Spleen (tissue), 11 donors: Measurements from ENCODE around the gene JOSD2. TPM values are rescaled to one million over a fixed set of nuclear protein-coding genes. Genes with fewer than 3 reads are reported as not detected.

Source experiments
- DNase-seq: peaks from one replicate; pipeline ENCODE4 v3.0.0-alpha.2; 2020
- H3K27ac ChIP-seq, 8 donors: fragments of 200-600 bp; sonication (generic) in 7 of 8; 1 replicate in 4 of 8; 2 replicates in 4 of 8; pipeline versions ENCODE4 v1.5.0 to v1.8.0; 2016 to 2021; ENCODE audit warnings: inconsistent platforms in 4 of 8, mild to moderate bottlenecking in 4 of 8, moderate library complexity in 1 of 8
- H3K27me3 ChIP-seq, 7 donors: fragments of 200-600 bp; sonication (generic) in 6 of 7; replicated peaks in 1 of 7; 1 replicate in 4 of 7; 2 replicates in 3 of 7; pipeline versions ENCODE4 v1.5.0 to v1.8.0; 2016 to 2021; ENCODE audit warnings: inconsistent platforms in 3 of 7, mild to moderate bottlenecking in 1 of 7
- H3K36me3 ChIP-seq, 6 donors: fragments of 200-600 bp; sonication (generic) in 5 of 6; 1 replicate in 4 of 6; 2 replicates in 2 of 6; pipeline versions ENCODE4 v1.5.0 to v1.8.0; 2016 to 2021; ENCODE audit warnings: inconsistent platforms in 2 of 6
- H3K4me1 ChIP-seq, 6 donors: fragments of 200-600 bp; sonication (generic) in 5 of 6; 1 replicate in 3 of 6; 2 replicates in 3 of 6; pipeline versions ENCODE4 v1.5.0 to v1.8.0; 2016 to 2021; ENCODE audit warnings: inconsistent platforms in 3 of 6
- H3K4me3 ChIP-seq, 8 donors: fragments of 200-600 bp; sonication (generic) in 7 of 8; 1 replicate in 4 of 8; 2 replicates in 4 of 8; pipeline versions ENCODE4 v1.5.0 to v1.8.0; 2016 to 2021; ENCODE audit warnings: inconsistent platforms in 4 of 8, mild to moderate bottlenecking in 4 of 8, moderate library complexity in 2 of 8
- H3K9me3 ChIP-seq, 8 donors: fragments of 200-600 bp; sonication (generic) in 7 of 8; 1 replicate in 4 of 8; 2 replicates in 4 of 8; pipeline versions ENCODE4 v1.5.0 to v1.8.0; 2016 to 2021; ENCODE audit warnings: inconsistent platforms in 4 of 8
- POLR2A ChIP-seq, 3 donors: fragments of 450-650 bp; IDR thresholded peaks; one replicate each; pipeline ENCODE4 v1.5.1; 2017; ENCODE audit warnings: antibody characterized with exemption in 3 of 3, mild to moderate bottlenecking in 1 of 3
- POLR2AphosphoS5 ChIP-seq, 3 donors: sonication (generic); formaldehyde crosslinking; IDR thresholded peaks; one replicate each; pipeline ENCODE4 v1.5.1; 2017; ENCODE audit warnings: antibody characterized with exemption in 3 of 3
- WGBS, 5 donors: extraction: QIAGEN DNeasy Blood & Tissue Kit in 3 of 5; methylation state at CpG; one replicate each; pipeline versions ENCODE4 v1.1.5 to v1.1.7; 2013 to 2018; 5-methylcytosine and 5-hydroxymethylcytosine counted together
- intact Hi-C: fragments of 100-400 bp; cut with DNase I; formaldehyde crosslinking; loops from one replicate; pipeline ENCODE4 v1.15.0; 2023; ENCODE audit warnings: low total_unique reads
- polyA plus RNA-seq, 3 donors: library from polyadenylated mRNA; stranded (reverse); fragments of 200-250 nt; gene quantifications; one replicate each; pipeline ENCODE4 v1.2.1, GENCODE V29; 2013
- total RNA-seq, 7 donors: library from RNA; depleted of rRNA in 3 of 7; stranded (reverse); fragments of >200 nt in 3 of 7; fragmentation: NEBNext Ultra II Directional in 4 of 7; extraction: Animal tissue kit (Norgen Biotek cat#: 25700) in 4 of 7; gene quantifications; one replicate each; pipeline versions ENCODE4 v1.1.0 to v1.2.1, GENCODE V29; 2016 to 2021
- TF ChIP-seq, protein P1 (sequence below), 11 experiments: fragments of 200-600 bp in 7 of 11; fragments of 450-650 bp in 4 of 11; sonication (generic) in 4 of 11; IDR thresholded peaks in 8 of 11; conservative IDR thresholded peaks in 3 of 11; 1 replicate in 7 of 11; 2 replicates in 4 of 11; pipeline versions ENCODE4 v1.4.0 to v1.8.0; 2016 to 2021; ENCODE audit warnings: antibody characterized with exemption in 11 of 11, inconsistent platforms in 4 of 11, mild to moderate bottlenecking in 1 of 11
- donor health status: healthy with polysubstance abuse.
- donor health status: DM: no; HTN: no; CAD: no; lungs with moderate emphysema.
- donor health status: DM: no; HTN: no; CAD: no.
- donor health status: Bipolar disorder and iron deficiency.
- donor health status: healthy.
- donor health status: DM: no; HTN: no; CAD: no.
- donor health status: DM: yes; HTN: yes; CAD: no.

JOSD2 gene
- total and polyA plus RNA-seq, 10 donors: 21.4 to 54.3 (median 30.7) TPM

- 92 to 98% (median 93%) methylated on average over 28 to 37 of the region's 37 CpGs for WGBS, 5 donors
- TF ChIP-seq, protein P1, sequence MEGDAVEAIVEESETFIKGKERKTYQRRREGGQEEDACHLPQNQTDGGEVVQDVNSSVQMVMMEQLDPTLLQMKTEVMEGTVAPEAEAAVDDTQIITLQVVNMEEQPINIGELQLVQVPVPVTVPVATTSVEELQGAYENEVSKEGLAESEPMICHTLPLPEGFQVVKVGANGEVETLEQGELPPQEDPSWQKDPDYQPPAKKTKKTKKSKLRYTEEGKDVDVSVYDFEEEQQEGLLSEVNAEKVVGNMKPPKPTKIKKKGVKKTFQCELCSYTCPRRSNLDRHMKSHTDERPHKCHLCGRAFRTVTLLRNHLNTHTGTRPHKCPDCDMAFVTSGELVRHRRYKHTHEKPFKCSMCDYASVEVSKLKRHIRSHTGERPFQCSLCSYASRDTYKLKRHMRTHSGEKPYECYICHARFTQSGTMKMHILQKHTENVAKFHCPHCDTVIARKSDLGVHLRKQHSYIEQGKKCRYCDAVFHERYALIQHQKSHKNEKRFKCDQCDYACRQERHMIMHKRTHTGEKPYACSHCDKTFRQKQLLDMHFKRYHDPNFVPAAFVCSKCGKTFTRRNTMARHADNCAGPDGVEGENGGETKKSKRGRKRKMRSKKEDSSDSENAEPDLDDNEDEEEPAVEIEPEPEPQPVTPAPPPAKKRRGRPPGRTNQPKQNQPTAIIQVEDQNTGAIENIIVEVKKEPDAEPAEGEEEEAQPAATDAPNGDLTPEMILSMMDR (IDR thresholded peaks at IDR 0.05 in 8 of 11, conservative IDR thresholded peaks at IDR 0.05 in 3 of 11): no peak
- TF ChIP-seq POLR2AphosphoS5 (IDR thresholded peaks at IDR 0.05) (no peak), POLR2A (IDR thresholded peaks at IDR 0.05) (no peak)
- DNase-seq: peak; percentile 62
- Histone ChIP-seq H3K4me3 (no peak overlapping the region), H3K9me3 (no peaks in the 10 kb centered on the region), H3K36me3 (peaks cover 3 to 78% (median 61%) of the 10 kb centered on the region in 6 donors), H3K4me1 (peaks cover 13 to 40% (median 26%) of the 10 kb centered on the region in 6 donors), H3K27me3 (no peaks in the 10 kb centered on the region), H3K27ac (no peak overlapping the region)
- intact Hi-C loops: no loop called here
Measured at GRCh38 chr19:50480281-50481111, 30.5 kb downstream of the JOSD2 start.

DNA sequence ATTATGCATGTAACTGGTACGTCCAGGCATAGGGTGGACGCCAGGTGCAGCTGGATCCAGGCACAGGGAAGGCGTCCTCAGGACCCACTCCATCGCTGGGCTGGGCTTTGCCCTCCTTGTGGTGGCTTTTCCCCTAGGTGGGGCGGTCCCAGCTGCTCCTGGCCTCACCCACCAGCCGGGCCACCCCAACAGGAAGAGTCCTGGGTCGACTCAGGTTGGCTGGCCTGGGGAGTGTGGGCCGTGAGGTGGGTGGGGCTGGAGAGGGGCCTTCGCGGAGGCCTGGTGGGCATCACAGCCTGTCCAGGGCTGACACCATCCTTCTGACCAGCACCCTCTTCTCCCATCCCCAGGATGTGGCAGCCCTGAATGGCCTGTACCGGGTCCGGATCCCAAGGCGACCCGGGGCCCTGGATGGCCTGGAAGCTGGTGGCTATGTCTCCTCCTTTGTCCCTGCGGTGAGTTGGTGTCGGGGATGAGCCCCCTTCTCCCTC, 31.2 kb downstream of the JOSD2 start:
- H3K36me3 ChIP-seq: peaks cover 3 to 71% (median 61%) of the 10 kb centered on the region in 6 donors
- DNase-seq: peak; percentile 45
- TF ChIP-seq POLR2AphosphoS5 (IDR thresholded peaks at IDR 0.05) (peak in 1 of 3 donors; percentile 10), POLR2A (IDR thresholded peaks at IDR 0.05) (no peak)
- TF ChIP-seq, protein P1 (IDR thresholded peaks at IDR 0.05 in 8 of 11, conservative IDR thresholded peaks at IDR 0.05 in 3 of 11): no peak

DNA sequence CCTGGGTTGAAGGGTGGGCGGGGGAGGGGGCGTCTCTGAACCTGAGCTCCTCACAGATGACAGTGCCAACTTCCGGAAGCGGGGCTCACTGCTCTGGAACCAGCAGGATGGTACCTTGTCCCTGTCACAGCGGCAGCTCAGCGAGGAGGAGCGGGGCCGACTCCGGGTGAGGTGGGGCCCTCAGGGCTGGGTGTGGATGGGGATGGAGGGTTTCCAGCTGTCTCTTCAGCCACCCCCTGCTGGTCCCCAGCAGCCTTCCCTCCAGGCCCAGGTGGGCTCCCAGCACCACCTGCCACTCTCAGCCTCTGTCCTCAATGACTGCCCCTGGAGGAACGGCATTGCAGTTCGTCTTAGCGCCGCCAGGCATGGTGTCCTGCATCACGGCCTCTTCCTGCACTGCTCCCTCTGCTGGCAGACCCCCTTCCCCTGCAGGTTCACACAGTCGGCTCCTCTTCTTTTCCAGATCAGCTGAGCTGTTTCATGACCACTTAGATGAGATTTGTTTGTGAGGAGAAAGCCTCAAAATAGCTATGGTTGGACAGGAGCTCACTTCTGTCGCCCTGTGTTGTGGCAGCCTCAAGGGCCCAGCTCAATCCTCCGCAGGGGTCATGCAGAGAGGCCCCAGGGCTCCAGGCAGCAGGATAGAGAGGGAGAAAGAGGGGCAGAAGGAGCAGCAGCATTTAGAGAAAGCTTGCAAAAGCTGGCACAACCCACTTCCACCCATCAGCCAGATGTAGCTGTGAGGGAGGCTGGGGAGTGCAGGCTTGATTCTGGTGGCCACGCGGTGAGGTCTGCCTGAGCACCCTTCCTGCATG, 31.9 kb downstream of the JOSD2 start:
- peak; percentile 58 for DNase-seq
- H3K27ac ChIP-seq: no peak overlapping the region
- intact Hi-C loops: no loop called here
- peak in 1 of 3 donors; percentile 8 for TF ChIP-seq POLR2AphosphoS5 (IDR thresholded peaks at IDR 0.05)
- TF ChIP-seq, protein P1 (IDR thresholded peaks at IDR 0.05 in 8 of 11, conservative IDR thresholded peaks at IDR 0.05 in 3 of 11): peak in 4 of 11 experiments; percentile 17 to 46 (median 34)
- TF ChIP-seq POLR2A (IDR thresholded peaks at IDR 0.05): no peak
- peaks cover 3 to 64% (median 60%) of the 10 kb centered on the region in 6 donors for H3K36me3 ChIP-seq
- H3K4me1 ChIP-seq: peaks cover 13 to 40% (median 26%) of the 10 kb centered on the region in 6 donors
- no peaks in the 10 kb centered on the region for H3K27me3 ChIP-seq
- no peak overlapping the region for H3K4me3 ChIP-seq
- H3K9me3 ChIP-seq: no peaks in the 10 kb centered on the region
- WGBS, 5 donors: 86 to 93% (median 90%) methylated on average over 12 to 19 of the region's 19 CpGs

More for the DNA sequence above, 31.2 kb downstream of the JOSD2 start:
- Histone ChIP-seq H3K27me3 (no peaks in the 10 kb centered on the region), H3K4me1 (peaks cover 13 to 40% (median 26%) of the 10 kb centered on the region in 6 donors), H3K4me3 (no peak overlapping the region), H3K9me3 (no peaks in the 10 kb centered on the region), H3K27ac (no peak overlapping the region)
- intact Hi-C loops: no loop called here
- WGBS, 5 donors: 93 to 96% (median 94%) methylated on average over 9 to 16 of the region's 16 CpGs
